HG02852 (cell line): ENCODE data around the gene KCNB1.

Source experiments
- ATAC-seq: cut with Tn5 transposase; IDR thresholded peaks from one replicate; pipeline ENCODE4 v1.9.1; 2021; ENCODE audit warnings: mild to moderate bottlenecking, moderate library complexity; ENCODE audit not compliant: unreplicated experiment

The KCNB1 gene

DNA sequence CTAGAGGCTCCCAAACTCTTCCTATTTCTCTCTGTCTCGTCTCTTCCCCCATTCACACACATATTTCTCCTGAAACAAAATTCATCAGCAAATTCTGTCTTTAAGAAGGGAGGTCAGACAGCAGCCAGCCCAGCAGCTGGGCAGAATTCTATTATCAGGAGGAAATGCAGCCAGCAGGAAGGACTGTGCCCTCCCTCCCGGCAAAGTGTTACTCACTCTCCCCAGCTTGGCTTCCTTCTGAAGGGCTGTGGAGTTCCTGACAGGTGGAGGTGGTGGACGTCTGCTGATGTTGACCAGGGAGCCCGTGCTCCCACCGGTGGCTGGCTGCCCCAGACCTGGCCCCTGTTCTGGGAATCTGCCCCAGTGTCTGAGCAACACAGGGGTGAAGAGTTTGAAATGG, 37.3 kb downstream of the KCNB1 start:
- no peak for ATAC-seq

DNA sequence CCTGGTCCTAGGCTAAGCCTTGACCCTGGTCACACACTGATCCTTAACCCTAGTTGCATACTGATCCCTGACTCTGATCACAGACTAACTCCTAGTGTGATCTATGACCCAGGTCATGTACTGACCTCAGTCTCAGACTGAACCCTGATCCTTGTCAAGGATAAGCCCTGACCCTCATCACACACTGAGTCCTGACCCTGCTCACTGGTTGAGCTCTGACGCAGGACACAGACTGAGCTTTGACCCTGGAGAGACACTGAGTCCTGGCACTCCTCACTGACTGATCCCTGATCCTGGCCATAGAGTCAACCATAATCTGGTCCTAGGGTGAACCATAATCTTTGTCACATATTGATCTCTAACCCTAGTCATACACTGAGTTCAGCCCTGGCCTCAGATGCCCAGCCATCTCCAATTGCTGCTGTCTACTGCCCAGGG, 37.9 kb downstream of the KCNB1 start:
- ATAC-seq: no peak

DNA sequence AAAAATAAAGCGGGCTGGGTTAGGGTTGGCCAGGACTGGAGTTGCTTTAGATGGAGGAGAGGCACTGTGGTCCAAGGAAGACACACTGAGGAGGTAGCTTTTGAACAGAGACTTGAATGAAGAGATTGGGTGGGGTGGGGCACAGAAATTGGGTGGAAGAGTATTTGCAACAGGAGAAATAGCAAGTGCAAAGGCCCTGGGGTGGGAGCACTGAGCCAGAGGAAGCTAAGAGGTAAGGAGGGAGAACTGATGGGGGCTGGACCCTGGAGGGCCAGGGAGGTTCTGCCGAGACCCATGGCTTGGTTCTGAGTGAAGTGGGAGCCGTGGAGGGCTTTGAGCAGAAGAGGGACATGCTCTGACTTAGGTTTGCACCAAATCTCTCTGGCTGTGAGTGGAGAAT, 45.4 kb downstream of the KCNB1 start:
- ATAC-seq: no peak

DNA sequence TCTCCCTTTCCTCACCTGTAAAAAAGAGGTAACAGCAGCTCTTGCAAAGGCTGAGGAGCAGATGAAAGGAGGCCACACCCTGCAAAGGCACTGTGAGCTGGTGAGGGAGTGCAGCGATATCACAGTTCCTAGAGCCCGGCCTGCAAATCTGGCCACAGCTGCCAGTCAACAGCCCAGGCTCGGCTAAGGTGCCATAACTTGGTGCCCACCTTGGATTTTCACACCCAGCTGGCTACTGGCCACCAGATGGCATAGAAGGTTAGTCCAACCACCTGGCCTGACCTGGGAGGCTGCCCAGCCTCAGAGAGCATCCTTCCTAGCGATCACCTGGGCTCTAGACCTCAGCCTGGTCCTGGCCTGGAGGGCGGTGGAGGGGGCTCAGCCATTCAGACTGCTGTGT, 46.8 kb downstream of the KCNB1 start:
- ATAC-seq: no peak

DNA sequence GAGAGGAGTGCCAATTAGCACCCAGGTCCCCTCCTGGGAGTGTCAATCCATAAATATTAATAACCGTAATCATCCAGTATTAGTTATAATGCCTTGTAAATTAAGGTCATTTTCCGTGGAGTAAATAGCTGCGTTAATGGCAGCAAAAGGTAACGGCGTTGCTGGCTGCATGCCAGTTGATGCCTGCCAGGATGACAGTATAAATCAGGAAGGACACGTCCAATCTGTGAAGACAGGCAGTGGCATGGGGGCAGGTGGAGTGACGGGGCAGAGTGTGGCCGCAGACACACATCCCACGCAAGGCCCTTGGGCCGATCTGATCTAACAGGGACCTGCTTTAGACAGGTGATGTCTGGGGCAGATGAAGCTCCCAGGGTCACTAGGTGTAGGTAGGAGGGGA, 49.1 kb downstream of the KCNB1 start:
- no peak for ATAC-seq

DNA sequence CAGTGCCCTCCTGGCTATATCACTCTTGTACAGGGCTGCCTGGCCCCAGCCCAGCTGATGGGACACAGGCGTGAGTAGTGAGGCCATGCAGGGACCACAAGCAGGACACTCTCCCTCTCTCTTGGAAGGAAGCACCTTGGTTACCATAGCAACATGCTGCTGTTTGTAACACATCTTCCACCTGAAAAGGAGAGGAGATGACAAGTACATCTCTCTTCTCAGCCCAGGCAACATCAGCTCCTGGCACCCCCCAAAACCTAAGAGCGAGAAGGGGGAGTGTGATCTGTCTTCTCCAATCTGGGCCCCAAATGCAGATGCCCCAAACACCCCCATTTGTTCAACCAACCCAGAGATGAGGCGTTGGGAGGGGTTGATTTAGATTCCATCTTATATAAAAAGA, 49.9 kb downstream of the KCNB1 start:
- no peak for ATAC-seq

DNA sequence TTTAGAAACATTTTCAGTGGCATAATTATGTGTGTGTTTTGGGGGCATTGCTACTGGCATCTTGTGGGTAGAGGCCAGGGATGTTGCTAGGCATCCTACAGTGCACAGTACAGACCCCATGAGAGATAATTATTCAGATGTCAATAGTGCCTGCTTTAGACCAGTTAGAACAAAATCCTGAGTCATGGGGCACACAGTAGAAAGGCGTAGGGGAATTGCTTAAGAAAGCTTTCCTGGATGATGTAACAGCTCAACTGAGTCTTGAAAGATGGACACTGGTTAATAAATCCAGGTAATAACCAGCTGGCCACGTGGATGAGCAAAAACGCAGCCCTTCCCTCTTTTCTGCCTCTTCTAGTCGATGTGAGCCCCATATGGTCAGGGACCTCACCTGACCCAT, 51.1 kb downstream of the KCNB1 start:
- ATAC-seq: no peak

DNA sequence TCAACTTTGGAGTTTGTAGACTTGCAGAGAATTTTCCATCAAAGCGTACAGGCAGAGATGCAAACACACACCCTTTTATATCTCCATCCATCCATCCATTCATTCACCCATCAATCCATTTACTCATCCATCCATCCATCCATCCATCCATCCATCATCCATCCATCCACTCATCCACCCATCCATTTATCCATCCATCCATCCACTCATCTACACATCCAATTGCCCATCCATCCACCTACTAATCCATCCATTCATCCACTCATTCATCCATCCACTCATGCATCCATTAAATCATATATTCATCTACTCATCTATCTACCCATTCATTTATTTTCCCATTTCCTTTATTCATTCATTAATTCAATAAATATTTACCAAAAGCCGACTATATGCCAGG, 52.1 kb downstream of the KCNB1 start:
- ATAC-seq: no peak

DNA sequence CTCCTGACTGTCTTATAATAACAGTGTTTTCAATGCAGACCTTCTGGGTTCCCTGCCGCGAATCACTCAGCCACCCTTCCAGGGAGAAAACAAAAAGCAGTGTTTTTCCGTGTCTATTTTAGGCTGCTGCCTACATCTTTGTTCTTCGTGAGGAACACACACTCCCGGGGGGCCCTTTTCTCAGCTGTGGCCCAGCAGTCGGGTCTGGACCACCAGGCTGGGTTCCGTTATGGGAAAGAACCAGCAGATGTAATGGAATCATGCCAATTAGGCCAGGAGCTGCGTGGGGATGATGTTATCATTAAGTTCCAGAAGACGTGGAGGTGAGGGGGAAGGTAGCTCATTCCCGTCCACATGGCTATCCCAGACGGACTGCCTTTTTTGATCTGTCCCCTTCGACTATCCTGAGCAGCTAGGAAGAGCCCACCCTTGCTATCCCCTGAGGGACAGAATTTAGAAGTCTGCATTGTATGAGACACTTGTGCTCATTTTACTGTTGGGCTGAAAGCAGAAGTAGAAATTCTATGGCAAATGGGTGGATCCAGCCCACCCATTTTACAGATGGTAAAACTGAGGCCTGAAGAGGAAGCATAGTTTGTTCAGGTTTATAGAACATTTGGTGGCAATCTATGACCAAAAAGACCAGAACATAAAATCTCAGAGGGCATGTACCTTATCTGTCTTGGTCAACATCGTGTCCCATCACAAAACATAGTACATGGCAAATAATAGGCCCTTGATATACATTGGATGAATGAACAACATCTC, 54.5 kb downstream of the KCNB1 start:
- ATAC-seq: no peak

DNA sequence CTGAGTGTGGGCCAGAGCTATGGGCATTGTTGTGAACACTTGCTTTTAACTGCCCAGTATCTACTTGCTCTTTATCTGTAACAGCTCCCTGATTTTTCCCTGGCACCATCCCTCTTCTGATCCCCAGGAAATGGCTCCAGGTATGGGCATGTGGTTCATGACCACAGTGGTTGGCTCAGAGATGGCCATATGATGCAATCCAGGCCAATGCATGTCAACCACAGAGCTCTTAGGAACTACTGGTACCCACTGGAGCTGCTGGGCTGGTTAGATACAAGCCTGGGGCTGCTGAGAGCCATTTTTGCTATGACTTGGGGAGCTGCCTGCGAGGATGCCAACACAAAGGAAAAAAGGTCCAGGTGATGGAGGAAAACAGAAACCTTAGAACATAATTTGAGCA, 55.6 kb downstream of the KCNB1 start:
- ATAC-seq: no peak

DNA sequence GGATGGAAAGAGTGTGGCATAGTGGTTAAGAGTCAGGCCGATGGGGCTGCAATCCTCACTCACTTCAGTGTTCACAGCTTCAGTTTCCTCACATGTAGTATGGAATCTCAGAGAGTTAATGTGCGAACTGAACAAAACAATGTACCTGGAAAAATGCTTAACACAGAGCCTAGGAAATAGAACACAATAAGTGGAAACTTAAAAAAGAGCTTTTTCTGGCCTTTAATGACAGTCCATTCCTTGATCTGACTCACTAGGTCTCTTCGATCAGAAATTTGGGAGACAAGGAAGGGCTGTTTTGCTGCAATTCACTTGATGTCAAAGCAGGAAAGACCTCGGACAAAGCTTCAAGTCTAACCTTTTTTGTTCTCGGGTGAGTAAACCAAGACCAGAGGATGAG, 56.1 kb downstream of the KCNB1 start:
- no peak for ATAC-seq

DNA sequence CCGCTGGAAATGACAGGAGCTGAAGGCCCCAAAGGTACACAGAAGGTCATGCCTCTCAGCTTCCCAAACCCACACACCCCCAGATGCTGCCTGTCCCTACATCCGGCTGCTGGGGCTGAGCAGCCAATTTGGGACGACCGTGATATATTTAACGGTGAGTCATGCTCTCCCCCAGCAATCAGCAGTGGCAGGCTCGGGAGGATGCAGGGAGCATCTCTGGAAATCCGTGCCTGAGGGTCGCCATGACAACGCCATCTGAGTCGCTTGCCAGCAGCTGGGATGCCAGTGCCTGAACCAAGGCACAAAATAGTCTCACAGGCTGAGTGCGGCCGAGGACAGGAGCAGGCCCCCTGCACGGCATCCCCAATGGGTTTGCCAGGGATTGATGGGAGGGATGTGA, 57.9 kb downstream of the KCNB1 start:
- no peak for ATAC-seq

DNA sequence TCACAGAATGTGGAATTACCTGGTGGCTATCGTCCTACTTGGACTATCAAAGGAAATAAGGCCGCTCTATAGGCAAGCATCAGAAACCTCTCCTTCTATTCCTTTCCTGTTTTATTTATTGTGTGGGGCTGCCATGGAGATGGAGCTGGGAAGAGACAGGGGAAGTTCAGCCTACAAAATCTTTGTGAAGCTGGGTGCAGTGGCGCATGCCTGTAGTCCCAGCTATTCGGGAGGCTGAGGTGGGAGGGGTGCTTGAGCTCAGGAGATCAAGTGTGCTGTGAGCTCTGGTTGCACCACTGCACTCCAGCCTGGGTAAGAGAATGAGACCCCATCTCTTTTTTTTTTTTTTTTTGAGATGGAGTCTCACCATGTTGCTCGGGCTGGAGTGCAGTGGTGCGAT, 60.3 kb downstream of the KCNB1 start:
- ATAC-seq: no peak

DNA sequence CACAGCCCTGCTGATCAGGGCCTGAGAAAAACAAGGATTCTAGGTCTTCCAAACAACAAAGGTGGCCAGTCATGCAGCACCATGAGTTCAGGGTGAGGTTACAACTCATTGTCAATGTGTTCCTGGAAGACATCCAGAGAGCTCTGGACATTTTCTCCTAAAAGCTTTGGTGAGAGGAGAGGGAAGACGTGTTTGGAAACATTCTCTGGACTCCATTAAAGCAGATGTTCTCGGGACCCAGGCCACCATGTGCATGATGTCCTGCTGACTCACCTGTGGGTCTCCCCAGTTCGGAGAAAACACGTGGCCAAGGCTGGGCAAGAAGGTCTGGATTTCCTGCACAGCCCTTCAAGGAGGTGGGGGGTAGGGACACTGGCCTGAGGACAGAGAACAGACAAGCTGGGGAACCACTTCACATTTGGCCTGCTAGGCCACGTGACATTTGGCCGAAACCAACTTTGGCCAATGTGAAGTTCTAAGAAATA, 61.6 kb downstream of the KCNB1 start:
- ATAC-seq: no peak

DNA sequence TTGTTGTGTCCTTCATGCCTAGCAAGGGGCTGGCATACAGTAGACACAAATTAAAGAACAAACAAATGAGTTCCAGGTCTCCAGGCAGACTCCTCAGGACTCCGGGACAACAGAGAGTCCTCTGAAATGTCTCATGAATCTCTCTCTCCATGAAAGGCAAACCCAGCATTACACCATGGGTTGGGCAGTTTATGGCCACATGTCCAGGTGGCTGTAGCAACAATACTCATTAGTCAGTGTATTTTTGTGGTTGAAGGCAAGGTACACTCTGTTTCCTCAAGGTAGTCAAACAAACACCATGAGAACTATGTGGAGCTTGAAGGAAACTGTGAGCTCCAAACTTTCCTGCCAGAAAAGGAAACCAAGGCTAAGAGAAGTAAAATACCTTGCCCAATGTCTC, 62.2 kb downstream of the KCNB1 start:
- no peak for ATAC-seq

DNA sequence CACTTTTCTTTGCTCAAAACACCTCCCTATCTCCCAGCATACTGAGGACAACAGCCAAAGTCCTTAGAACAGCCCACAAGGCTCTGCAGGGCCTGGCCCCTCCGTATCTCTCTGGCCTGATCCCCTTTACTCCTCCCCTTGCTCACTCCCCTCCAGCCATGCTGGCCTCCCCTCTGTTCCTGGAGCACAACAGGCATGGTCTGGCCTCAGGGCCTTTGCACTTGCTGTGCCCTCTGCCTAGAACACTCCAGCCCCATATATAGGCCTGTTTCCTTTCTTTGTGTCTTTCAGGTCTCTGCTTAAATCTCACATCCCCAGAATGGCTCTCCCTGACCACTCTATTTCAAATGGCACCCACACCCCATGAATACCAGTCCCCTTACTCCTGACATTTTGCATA, 62.7 kb downstream of the KCNB1 start:
- no peak for ATAC-seq

DNA sequence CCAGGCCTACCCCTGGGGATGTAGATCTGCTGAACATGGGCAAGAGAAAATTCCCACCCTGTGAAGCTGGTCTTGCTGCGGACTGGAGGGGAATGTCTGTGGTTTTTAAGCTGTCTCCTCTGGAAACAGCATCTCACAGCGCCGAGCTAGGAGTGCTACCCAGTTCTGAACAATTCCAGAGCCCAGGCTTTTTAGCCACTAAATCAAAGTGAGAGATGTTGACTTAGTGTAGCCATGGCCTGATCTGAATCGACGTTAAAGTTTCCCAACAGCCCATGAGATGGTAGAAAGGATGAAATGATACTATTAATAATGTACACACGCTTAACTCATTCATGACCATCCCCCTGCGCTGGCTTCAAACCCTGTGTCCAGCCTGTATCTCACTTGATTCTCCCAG, 63.7 kb downstream of the KCNB1 start:
- ATAC-seq: no peak

DNA sequence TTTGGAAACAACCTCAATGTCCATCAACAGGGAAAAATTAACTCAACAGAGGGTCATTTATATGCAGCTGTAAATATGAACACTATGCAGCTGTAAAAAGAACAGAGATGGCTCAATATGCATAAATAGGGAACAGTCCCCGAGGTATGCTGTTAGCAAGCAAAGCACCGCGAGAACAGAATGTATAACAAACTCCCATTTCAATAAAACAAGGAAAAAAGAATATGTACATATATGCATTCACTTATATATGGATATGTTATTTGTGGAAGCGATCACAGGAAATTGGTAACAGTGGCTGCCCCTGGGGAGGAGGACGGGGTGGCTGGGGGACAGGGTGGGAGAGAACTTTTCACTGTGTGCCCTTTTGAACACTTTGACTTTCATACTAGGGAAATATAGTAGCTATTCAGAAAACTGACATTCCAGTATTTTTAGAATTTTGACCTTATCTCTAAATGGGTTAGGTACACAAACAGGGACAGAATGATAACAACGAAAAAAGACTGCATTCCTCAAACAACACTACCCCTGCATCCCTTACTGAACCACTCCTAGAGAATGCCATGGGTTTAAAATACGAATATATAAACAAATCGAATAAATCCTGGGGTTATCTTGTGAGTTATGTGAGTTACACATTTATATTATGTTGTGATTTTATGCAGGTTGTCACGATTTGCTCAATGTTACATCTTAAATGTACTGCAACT, 64.5 kb downstream of the KCNB1 start:
- ATAC-seq: no peak

DNA sequence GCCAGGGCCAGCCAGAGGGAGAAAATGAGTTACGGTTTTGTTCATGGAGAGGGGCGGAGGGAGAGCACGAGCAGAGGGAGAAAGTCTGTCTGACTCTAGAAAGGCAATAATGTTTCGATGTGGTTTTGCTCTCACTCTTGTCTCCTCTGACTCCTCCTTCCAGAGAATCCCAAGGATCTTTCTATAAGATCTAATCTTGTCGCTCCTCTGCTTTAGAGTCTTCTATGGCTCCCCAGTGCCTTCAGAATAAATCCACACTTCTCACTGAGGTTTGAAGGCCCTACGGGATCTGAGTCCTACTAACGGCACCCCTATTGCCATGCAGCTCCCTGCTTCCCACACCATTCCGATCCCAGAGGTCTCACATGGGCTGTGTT, 66.8 kb downstream of the KCNB1 start:
- ATAC-seq: no peak

DNA sequence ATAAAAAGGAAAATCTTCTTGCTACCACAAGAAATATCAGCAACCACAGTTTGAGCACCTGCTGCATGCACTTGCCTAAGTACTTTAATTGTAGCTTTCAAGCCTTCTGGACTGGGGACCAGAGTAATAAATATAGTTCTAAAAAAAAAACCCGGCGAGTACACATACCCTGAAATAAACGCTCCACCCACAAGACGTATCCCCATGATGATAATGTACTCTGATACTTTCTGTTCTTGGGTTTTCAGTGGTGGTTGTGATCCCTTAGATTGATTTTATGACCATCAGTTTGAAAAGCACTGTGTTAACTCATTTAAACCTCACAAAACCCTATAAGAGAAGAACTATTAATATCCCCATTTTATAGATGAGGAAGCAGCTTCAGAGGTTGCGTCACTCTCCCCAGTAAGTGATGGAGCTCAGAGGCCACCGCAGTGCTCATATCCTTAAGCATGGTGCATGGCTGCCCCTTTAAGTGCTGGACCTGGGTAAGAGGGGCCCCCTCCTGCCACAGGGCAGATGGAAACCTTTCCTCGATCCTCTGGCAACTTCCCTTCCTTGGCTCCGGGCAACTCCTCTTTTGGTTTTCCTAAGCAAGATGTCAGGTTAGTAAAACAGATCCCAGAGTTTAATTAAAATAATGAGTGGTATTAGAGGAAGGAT, 67.3 kb downstream of the KCNB1 start:
- ATAC-seq: no peak

DNA sequence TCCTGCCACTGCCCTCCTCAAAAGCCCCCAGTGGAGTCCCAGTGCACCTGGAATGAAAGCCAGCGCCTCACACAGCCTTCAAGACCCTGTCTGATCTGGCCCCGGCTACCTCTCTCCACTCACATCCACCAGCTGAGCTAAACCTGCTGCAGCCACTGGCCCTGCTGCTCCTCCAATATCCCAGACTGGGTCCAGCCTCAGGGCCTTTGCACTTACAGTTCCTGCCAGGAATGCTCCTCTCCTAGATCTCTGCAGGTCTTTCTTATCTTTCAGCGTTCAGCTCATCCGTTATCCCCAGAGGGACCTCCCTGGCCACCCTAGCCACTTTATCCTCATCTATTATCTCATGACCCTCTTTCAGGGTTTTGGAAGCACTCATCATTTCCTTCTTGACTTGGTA, 68.8 kb downstream of the KCNB1 start:
- ATAC-seq: no peak

DNA sequence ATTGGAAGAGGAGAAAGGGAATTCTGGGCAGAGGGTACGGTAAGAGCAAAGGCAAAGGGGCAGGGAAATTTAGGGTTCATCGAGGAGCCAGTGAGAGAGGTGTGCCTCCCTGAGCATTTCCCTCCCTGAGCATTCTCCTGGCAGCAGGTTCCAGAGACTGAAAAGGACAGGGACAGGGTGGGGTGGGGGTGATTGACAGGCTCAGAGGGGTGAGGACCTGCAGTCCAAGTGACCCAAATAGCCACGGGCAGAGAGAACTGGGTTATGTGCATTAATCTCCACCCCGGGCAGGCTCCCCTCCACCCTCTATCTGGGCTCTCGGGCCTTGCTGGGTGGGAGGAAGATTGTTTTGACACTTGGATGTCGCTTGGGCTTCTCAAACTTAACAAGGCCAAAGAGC, 69.5 kb downstream of the KCNB1 start:
- ATAC-seq: no peak
